ENCODE results near the gene NAP1L4.
A peak's percentile ranks its signal among the peaks of the same experiment; 100 is the strongest.

NAP1L4 gene

GRCh38 chr11:2992997-2993325, 832 bp upstream of the NAP1L4 start:
- DNase-seq (ENCODE audit: low read depth in 3 of 3) = no peak

DNA sequence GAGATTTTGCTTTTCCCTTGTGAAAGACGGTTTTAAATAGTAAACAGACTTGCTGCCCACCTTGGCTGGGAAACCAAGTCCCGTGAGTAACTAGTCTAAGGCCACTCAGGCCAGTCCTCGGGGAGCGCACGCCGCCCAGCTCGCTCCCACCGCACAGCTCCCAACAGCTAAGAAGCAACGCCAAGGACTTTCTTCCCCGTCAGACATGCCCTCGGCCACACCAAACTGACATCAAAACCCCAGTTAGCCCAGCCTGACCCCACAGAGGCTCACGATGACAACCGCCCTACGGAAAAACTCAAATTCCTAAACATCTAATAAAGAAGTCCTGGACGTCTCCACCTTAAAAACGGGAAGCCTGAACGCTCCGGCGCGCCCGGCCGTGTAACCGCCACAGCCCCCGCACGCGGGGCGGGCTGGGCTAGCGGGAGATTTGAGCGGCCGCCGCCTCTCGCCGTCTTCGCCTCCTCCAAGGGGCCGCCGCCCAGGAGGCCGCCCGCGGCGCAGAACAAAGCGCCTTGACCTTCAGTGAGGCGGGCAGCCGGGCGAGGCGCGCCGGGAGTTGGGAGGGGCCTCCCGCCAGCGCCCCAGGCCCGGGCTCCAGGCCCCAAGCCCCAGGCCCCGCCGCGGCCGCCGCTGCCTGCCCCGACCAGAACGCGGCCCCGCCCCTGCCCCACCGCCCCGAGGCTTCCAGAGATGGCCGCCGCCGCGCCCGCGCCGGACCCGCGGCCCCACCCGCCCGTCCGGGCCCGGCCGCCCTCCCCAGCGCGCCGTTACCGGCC, 486 bp downstream of the NAP1L4 start:
- DNase-seq (ENCODE audit: low read depth in 3 of 3) = no peak

GRCh38 chr11:2990617-2991451, 1.3 kb downstream of the NAP1L4 start:
- DNase-seq (ENCODE audit: low read depth in 3 of 3) = peak in 1 of 3 experiments; percentile 37

GRCh38 chr11:2989551-2989950, 2.6 kb downstream of the NAP1L4 start:
- DNase-seq (ENCODE audit: low read depth in 3 of 3) = no peak

- no peak for DNase-seq (ENCODE audit: low read depth in 3 of 3)
Measured at GRCh38 chr11:2989006-2989405, 3.1 kb downstream of the NAP1L4 start.

GRCh38 chr11:2987881-2988861, 4.0 kb downstream of the NAP1L4 start:
- DNase-seq (ENCODE audit: low read depth in 3 of 3) = peak in 1 of 3 experiments; percentile 25

DNA sequence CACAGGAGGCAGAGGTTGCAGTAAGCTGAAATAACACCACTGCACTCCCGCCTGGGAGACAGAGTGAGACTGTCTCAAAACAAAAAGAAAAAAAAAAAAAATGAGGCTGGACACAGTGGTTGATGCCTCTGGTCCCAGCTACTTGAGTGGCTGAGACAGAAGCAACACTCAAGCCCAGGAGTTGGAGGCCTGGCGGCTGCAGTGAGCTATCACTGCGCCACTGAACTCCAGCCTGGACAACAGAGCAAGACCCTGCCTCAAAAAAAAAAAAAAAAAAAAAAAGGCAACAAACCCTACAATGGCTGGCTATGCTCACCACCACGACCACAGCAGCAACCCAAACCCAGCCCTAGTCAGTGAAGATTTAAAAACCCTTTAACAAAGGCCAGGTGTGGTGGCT, 8.2 kb downstream of the NAP1L4 start:
- DNase-seq (ENCODE audit: low read depth in 3 of 3) = no peak

DNA sequence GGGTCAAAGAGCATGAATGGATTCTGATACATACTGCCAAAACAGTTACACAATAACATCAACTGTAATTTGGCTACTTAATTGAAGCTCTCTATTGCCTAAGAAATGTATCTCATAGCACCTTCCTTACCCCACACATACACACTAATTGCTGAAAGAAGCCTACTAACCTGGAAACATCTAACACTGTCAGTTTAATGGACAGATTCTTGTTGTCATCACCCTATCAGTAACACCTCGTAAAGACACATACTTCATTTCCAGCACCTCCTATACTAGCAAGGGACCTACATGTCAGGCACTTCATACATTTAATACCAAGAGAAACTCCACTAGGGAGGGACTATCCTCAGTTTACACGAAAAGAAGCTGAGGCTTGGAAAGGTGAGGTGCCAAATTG, 9.9 kb downstream of the NAP1L4 start:
- no peak for DNase-seq (ENCODE audit: low read depth in 3 of 3)

DNA sequence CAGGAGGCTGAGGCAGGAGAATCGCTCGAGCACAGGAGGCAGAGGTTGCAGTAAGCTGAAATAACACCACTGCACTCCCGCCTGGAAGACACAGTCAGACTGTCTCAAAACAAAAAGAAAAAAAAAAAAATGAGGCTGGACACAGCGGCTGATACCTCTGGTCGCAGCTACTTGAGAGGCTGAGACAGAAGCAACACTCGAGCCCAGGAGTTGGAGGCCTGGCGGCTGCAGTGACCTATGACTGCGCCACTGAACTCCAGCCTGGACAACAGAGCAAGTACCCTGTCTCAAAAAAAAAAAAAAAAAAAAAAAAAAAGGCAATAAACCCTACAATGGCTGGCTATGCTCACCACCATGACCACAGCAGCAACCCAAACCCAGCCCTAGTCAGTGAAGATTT, 11.0 kb downstream of the NAP1L4 start:
- no peak for DNase-seq (ENCODE audit: low read depth in 3 of 3)

GRCh38 chr11:2980168-2980840, 11.8 kb downstream of the NAP1L4 start:
- DNase-seq (ENCODE audit: low read depth in 3 of 3) = no peak

- no peak for DNase-seq (ENCODE audit: low read depth in 3 of 3)
Measured at GRCh38 chr11:2977113-2977512, 15.0 kb downstream of the NAP1L4 start.

DNA sequence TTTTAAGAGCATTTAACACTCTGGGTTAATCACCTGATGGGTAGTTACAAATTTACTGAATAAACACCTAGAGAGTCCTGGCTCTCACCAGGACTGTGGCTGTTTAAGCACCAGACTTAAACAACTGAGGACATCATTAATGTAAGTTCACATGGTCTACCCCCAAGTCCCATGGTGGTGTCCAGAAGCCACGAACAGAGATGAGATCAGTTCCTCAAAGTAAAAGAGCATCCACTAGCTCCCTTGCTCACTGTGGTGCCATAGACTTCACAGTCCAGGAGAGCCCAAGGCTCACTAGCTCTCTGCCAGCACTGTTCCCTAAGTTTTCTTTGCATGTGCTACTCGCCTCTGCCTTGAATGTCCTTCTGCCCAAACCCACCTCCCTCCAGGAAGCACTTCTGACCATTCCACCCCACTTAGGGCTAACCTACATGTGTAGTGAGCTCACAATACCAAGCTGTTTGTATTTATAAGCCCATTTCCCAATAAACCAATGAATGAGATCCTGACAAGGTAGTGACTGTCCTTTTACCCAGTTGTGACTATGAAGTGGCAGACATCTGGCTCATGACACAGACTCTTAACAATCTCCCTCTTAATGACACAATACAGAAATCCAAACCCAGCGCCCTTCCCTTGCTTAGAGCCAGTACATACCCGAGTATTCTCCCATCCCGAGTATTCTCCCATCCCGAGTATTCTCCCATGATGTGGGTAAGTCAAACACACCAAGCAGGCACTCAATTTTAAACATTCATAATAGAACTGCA, 15.7 kb downstream of the NAP1L4 start:
- no peak for DNase-seq (ENCODE audit: low read depth in 3 of 3)

DNA sequence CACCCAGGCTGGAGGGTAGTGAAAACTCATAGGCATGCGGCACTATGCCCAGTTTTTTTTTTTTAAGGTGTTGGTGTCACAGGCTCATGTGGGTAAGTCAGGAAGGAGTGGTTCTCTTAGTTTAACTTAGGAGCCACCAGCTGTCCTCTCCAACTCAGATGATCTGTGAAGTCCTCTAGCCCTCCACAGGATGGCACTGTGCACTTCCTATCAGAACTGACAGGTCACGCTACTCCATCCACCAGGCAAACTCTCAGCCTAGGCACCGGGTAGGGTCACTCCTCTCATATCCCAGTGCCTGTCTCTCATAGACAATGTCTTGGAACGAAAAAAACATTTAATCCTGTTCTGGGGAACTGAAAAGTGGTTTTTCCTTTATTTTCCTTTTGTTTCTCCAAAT, 16.5 kb downstream of the NAP1L4 start:
- DNase-seq (ENCODE audit: low read depth in 3 of 3) = peak in 1 of 3 experiments; percentile 13

- DNase-seq (ENCODE audit: low read depth in 3 of 3) = no peak
Measured at GRCh38 chr11:2974272-2974671, 17.9 kb downstream of the NAP1L4 start.

GRCh38 chr11:2968341-2968900, 23.7 kb downstream of the NAP1L4 start:
- DNase-seq (ENCODE audit: low read depth in 3 of 3) = no peak

DNA sequence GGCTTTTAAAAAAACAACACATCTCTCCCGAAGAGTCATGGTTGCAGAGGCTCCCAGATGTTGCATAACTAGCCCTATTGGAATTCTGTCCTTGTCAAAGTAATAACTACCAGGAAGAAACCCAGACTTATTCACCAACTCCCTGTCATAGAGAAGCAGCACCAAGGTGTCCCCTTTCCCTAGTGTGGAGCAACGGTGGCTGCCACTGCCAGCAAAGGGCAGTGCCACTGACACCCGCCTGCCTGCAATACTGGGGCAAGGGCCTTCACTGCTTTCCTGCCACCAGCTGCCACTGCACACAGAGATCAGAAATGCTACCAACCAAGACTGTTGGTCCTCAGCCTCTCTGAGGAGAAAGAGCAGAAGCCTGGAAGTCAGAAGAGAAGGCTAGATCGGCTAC, 27.3 kb downstream of the NAP1L4 start:
- DNase-seq (ENCODE audit: low read depth in 3 of 3) = no peak

GRCh38 chr11:2963761-2964160, 28.4 kb downstream of the NAP1L4 start:
- no peak for DNase-seq (ENCODE audit: low read depth in 3 of 3)

DNA sequence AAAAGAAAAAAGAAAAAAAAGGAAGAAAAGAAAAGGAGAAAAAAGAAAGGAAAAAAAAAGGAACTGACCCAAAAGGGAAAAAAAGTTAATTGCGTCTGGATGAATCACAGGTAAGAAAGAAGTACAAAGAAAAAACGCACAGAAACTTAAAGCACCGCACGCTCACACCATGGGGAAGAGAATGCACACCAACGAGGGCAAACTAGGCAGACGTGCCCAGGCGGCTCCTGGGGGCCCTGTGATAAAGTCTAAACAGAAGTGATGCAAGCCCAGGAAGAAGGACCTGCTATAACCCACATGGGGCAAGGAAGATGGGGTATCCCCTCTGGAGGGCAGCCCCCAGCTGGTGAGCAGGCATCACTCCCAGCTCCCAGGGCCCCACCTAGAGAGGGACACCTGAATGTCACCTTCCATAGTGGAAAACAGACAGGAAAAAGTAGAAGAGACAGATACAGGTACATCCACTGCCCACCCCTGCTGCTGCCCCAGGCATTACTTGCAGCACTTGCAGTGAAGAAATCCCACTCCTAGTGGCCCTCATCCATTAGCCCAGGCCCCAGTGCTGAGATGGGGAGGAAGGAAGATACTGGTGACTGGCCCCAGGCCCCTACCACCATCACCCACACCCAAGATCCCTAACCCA, 28.9 kb downstream of the NAP1L4 start:
- no peak for DNase-seq (ENCODE audit: low read depth in 3 of 3)

- no peak for DNase-seq (ENCODE audit: low read depth in 3 of 3)
Measured at GRCh38 chr11:2961080-2961479, 31.0 kb downstream of the NAP1L4 start.

GRCh38 chr11:2960139-2960538, 32.0 kb downstream of the NAP1L4 start:
- no peak for DNase-seq (ENCODE audit: low read depth in 3 of 3)

All from stimulated activated CD4-positive, alpha-beta T cell treated with anti-CD3 and anti-CD28 coated beads, TNF-alpha, amount 100 ng/mL, for 24 hours (primary cell).